Skin epidermis (tissue), 12 donors: ENCODE measurements around the gene RBP7.
"Not testable (repeated sequence)": the region's sequence is repeated elsewhere in the genome, so short reads cannot be mapped to it uniquely, and the experiment has no call there.

Experiments used
- H3K27ac ChIP-seq, 21 experiments: fragments of 200-600 bp; sonication (generic) in 11 of 21; one replicate each; pipeline ENCODE4 v1.5.0; 2020; ENCODE audit warnings: mild to moderate bottlenecking in 3 of 21, inconsistent platforms in 2 of 21, moderate library complexity in 2 of 21
- H3K4me3 ChIP-seq, 7 experiments: fragments of 200-600 bp; sonication (generic) in 2 of 7; one replicate each; pipeline ENCODE4 v1.5.0; 2020; ENCODE audit warnings: inconsistent platforms in 2 of 7, mild to moderate bottlenecking in 2 of 7, moderate library complexity in 1 of 7

RBP7 gene

DNA sequence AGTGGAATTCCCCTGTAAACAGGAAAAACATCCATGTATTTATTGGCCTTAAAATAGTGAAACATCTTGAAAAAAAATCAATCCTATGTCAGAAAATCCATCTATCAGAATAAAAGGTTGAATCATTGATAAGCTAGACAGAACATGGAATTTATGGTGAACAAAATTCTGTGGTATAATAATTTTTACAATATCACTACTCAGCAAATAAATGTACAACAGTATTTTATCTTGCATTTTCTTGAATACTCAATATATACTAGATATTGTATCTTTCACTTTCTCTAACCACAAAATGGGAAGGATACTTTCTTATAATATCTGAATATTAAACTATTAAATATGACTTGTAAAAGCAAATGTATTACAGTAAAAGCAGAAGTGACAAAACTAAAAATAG lies 30.0 kb downstream of the RBP7 start:
- H3K27ac ChIP-seq: no peak overlapping the region
- no peak overlapping the region for H3K4me3 ChIP-seq

DNA sequence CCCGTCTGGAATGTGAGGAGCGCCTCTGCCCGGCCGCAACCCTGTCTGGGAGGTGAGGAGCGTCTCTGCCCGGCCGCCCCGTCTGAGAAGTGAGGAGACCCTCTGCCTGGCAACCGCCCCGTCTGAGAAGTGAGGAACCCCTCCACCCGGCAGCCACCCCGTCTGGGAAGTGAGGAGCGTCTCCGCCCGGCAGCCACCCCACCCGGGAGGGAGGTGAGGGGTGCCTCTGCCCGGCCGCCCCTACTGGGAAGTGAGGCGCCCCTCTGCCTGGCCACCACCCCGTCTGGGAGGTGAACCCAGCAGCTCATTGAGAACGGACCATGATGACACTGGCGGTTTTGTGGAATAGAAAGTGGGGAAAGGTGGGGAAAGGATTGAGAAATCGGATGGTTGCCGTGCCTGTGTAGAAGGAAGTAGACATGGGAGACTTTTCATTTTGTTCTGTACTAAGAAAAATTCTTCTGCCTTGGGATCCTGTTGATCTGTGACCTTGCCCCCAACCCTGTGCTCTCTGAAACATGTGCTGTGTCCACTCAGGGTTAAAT lies 32.0 kb downstream of the RBP7 start:
- not testable (repeated sequence) for H3K4me3 ChIP-seq, H3K27ac ChIP-seq

DNA sequence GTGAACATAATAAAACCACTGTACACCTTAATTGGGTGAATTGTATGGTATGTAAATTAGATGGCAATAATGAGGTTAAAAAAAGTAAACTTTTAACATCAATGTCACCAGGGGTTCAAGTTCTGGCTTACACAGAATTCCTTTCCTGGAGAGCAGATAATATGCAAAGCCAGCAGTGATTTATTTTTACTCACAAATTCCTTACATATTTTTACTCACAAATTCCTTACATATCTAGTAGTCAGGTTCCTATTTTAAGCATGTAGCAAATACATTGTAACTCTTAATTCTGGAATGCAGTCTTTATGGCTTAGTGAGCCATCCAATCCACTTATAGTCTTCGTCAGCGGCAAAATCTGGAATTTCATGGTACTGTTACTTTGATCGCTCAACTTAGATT lies 34.4 kb downstream of the RBP7 start:
- no peak overlapping the region for H3K4me3 ChIP-seq

DNA sequence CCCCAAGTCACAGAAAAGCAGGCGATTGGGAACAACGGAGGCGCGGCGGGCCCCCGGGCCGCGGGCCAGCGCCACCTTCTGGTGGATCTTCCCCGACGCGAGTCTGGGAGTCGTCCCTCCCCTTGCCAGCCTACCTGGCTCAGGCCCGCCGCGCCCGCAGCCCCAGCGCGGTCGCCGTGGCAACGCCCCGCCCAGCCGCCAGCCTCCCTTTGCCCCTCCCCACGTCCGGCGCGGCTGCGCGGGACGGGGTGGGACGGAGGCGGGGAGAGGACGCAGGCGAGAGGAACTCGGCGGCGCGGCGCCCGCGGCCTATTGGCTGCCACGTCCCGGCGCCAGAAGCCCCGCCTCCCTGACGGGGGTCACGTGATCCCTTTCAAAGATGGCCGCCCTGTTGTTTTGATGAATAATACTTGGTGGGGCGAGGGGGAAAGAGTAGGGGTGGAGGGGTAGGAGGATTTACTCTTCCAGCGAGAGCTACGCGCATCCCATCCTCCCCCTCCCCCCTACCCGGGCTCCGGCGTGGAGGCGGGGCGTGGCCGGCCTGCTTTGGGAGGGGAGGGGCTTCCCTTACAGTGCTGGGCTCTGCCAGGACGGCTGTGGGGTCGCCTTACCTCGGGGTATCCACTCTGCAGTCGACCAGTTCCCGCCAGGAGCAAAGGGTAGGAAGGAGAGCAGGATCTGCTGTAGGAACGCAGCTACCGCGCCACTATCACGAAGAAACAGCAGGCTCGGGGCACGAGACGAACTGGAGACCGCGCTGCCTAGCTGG lies 35.7 kb downstream of the RBP7 start, which contains the start of gene UBE4B:
Gene UBE4B (plus strand): TSS at position 369 of the 769 bp plus-strand sequence. CDS start 713 bp downstream, outside the sequence.
- peak within 1 kb of the TSS; percentile 81 to 99 (median 94) for H3K27ac ChIP-seq
- peak within 1 kb of the TSS; percentile 65 to 99 (median 88) for H3K4me3 ChIP-seq

More for the DNA sequence above, 34.4 kb downstream of the RBP7 start:
- no peak overlapping the region for H3K27ac ChIP-seq

DNA sequence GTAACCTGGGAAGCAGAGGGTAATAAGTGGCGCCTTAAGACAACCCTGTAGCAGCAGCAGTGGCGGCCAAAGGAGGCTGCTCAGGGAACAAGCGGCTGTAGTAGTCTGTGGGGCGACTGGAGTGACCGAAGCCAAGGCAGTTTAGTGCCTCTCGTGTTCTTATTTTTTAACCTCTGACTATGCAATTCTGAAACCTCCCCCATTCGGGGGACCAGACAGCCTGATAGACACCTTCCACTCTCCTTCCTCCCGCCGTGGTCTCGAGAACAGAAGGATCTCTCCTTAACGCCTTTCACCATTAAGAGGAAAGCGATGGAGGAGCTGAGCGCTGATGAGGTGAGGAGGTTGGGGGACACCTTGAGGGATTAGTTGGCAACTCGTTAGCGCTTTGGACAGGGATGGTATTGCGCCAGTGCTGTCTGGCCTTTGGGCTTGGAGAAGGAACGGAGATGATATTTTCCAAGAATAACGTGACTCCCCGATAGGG lies 36.4 kb downstream of the RBP7 start:
- Histone ChIP-seq H3K27ac (peak overlapping the region; percentile 81 to 99 (median 94)), H3K4me3 (peak overlapping the region; percentile 65 to 99 (median 88))

DNA sequence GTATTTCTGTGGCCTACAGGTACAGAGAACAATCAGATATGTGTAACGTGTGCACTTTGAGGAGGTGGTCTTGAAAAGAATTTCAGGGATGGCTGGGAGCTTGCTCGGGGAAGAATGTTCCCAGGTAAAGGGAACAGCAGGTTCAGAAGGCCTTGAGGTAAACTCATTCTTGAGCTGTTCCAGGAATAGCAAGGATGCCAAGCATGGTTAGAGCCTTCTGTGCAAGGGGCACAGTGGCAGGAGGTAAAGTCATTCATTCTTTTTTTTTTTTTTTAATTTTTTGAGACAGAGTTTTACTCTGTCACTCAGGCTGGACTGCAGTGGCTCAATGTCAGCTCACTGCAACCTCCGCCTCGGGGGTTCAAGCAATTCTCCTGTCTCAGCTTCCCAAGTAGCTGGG lies 45.7 kb downstream of the RBP7 start:
- Histone ChIP-seq H3K27ac (peak overlapping the region in 1 of 21 experiments; percentile 36), H3K4me3 (no peak overlapping the region)

DNA sequence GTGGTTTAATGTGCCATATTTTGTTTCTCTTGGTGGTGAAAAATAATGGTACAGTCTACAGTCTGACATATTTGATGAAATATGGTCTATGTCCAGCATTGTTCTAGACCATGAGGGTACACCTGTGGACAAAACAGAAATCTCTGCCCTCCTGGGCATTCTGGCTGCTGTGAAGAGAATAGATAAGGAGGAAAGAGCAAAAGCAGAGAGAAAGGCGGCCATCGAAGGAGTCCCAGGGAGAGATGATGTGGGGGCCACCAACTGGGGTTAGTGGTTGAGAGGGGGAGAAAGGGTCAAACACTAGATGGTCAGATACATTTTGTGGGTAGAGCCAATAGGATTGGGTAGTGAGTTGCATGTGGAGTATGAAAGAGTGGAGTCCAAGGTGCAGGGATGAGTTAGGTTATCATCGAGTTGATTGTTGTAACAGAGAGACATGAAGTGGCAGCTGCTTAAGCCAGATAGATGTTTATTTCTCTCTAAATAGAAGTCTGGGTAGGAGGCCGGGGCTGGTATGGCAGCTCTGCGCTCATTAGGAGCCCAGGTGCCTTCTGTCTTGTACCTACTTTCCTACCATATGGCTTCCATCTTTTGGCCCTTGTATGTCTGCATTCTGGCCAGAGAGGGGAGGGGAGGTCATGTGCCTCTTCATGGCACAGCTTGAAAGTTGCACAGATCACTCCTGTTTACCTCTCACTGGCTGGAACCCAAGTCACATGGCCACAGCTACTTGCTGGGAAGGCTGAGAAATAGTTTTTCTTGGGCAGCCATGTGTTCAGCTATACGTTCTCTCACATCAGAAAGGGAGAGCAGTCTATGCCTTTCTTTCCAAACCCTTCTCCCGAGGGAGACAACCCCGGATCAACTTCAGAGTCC lies 48.7 kb downstream of the RBP7 start:
- H3K27ac ChIP-seq: peak overlapping the region in 15 of 21 experiments; percentile 4 to 70 (median 38)
- no peak overlapping the region for H3K4me3 ChIP-seq

DNA sequence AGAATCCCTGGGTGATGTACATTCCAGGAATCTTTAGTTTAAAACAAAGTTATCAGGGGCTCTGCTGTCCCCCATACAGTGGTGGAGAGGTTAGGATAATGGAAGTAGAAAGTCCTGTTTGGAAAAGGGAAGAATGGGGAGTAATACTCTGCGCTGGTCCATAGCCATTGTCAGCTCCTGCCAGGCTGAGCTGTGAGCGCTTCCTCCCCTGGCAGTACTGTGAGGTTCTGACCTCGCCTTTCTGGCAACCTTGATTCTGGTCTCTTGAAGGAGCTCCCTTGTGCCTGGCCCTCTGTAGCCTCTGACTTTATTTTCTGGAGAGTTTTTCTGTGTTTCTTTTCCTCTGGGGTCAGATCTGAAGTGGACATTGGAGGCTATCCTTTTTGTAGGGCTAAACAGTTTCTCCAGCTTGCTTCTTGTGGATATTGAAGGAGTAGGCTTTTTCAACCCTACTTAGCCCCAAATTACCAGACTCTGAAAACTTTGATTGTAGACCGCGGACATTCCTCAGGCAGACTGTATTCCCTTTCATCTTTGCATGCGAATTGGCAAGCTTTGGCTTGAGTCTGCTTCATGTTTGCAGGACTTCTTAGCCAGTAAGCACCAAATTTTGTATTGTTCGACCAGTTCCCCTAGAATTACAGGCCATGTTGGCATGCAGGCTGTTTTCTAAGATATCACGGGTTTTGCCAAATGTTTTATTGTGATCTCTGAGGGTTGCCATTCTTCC lies 49.5 kb downstream of the RBP7 start:
- Histone ChIP-seq H3K27ac (peak overlapping the region in 16 of 21 experiments; percentile 4 to 70 (median 37)), H3K4me3 (no peak overlapping the region)

DNA sequence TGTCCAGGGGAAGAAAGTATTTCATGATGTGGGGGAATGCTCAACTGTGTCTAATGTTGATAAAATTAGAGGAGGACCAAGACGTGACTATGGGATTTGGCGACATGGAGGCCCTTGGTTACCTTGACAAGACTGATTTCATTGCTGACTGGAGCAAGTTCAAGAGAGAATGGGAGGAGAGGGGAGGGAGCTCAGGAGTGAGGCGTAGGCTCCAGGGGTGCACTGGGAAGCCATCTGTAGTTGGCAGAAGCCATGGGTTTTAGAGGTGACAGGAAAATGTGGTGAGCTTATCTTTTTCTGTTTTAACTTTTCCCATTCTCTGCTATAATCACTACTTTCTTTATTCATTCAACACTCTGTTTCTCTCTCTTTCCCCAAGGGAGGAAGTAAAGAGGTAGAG lies 51.6 kb downstream of the RBP7 start:
- no peak overlapping the region for H3K4me3 ChIP-seq
- H3K27ac ChIP-seq: no peak overlapping the region

DNA sequence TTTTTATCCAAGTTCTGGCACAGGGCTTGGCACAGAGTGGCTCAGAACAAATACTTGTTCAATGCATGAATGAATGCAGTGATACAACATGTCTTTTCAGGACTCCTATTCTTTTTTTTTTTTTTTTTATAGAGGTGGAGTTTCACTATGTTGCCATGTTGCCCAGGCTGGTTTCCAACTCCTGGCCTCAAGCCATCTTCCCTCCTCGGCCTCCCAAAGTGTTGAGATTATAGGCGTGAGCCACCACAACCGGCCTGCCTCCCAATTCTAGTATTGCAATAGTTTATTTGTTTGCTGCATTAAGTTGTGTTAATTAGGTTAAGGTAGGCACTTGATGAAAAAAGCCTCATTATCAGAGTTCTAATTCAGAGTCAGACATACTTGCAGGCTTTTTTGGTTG lies 53.6 kb downstream of the RBP7 start:
- H3K4me3 ChIP-seq: no peak overlapping the region
- no peak overlapping the region for H3K27ac ChIP-seq

DNA sequence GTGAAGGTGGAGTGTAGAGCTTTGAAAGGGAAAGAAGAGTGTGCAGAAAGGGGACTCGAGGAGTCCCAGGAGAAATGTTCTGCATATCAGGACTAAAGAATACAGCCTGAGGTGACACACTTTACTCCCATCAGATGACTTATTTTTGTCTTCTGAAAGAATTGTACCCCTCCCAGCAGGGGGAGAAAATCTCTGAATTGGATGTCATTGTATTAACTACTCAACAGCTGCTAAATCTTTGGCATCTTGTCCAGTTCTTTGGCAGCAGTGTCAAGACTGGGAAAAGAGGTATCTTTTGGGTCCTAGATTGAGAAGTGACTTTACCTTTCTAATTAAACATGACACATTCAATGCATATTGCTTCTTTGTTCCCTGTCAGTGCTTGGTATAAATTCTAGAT lies 54.6 kb downstream of the RBP7 start:
- Histone ChIP-seq H3K27ac (no peak overlapping the region), H3K4me3 (no peak overlapping the region)

DNA sequence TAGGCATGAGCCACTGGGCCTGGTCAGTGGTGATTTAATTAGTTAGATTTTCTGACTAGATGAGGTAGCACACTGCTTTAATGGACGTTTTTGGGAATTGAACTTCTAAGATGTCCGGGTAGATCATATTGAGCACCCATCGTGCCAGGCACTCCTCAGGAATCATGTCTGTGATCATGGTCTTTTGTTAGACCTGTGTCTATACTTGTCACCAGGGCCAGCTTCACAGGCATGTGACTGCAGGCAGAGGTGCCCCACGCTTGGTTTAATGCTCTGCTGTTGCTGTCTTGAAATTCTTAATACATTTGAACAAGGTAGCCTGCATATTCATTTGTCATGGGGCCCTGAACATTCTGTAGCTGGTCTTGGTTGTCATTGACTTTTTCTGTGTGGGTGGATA lies 55.3 kb downstream of the RBP7 start:
- Histone ChIP-seq H3K27ac (no peak overlapping the region), H3K4me3 (no peak overlapping the region)

DNA sequence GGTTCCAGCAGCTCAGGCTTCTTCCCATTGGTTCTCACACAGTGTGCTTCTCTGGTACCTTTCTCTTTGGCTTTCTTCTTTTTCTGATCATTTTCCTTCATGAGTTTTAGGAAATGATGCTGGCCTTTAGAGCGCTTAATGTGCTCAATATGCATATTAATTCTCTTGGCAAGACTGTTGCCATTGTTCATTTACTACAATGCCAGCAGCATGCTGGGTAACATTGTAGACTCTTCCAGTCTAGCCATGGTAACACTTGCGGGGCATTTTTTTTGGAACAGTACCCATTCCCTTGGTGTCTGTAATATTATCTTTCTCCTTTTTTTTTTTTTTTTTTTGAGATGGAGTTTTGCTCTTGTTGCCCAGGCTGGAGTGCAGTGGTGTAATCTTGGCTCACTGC lies 57.4 kb downstream of the RBP7 start:
- H3K27ac ChIP-seq: no peak overlapping the region
- no peak overlapping the region for H3K4me3 ChIP-seq

DNA sequence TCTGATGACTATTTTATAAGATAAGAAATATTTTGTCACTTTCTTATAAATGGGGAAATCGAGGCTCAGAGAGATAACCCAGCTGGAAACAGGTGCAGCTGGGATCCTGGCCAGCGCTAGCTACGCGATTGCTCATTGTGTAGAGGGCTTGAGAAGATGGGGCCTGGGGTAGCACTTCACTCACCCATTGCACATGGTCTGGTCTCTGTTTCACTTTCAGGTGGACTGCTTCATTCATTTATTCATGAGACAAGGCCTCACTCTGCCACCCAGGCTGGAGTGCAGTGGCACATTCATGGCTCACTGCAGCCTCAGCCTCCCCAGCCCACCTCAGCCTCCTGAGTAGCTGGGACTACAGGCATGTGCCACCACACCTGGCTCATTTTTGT lies 59.6 kb downstream of the RBP7 start:
- peak overlapping the region in 7 of 21 experiments; percentile 22 to 52 (median 33) for H3K27ac ChIP-seq
- H3K4me3 ChIP-seq: no peak overlapping the region

DNA sequence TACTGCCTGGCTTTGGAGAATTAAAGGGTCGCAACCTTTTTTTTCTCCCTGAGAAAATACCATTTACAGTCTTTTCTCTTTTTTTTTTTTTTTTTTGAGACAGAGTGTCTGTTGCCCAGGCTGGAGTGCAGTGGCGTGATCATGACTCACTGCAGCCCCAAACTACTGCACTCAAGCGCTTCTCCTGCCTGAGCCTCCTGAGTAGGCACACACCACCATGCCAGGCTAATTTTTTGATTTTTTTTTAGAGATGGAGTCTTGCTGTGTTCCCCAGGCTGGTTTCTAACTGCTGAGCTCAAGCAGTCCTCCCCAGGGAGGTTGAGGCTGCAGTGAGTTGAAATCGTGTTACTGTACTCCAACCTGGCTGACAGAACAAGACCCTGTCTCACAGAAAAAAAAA lies 60.3 kb downstream of the RBP7 start:
- no peak overlapping the region for H3K4me3 ChIP-seq
- H3K27ac ChIP-seq: peak overlapping the region in 7 of 21 experiments; percentile 10 to 58 (median 35)

DNA sequence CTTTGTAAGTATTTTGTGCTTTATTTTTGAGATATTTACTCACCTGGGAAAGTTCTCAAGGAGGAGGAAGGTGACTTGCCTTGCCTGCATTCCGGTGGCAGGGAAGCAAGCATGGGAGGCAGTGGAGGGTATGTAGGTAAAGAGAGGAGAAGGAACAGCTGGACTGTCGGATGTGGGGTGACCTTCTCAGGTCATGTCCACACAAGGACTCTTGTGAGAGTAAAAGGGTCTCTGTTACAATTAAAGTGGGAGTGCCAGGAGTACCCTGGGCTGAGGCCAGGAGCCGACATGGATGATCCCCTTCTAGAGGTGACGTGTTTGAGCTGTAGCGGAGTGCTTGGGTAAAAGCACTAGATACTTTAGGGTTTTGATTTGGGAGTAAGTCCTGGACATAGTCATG lies 60.8 kb downstream of the RBP7 start:
- H3K27ac ChIP-seq: peak overlapping the region in 8 of 21 experiments; percentile 10 to 58 (median 30)

DNA sequence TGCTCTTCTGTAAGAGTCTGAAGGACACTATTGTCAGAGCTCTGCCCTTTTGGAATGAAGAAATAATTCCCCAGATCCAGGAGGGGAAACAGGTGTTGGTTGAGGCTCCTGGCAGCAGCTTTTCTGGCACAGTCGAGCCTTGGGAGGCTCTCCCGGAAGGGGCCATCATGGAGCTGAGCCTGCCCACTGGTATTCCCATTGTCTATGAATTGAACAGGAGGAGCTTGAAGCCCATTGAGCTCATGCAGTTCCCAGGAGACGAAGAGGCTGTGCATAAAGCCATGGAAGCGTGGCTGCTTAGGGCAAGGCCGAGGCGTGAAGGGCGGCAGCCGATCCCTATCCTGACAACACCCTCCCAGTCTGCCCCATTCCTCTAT lies 62.3 kb downstream of the RBP7 start:
- no peak overlapping the region for H3K4me3 ChIP-seq
- H3K27ac ChIP-seq: peak overlapping the region in 12 of 21 experiments; percentile 1 to 58 (median 32)

More for the DNA sequence above, 60.8 kb downstream of the RBP7 start:
- no peak overlapping the region for H3K4me3 ChIP-seq

DNA sequence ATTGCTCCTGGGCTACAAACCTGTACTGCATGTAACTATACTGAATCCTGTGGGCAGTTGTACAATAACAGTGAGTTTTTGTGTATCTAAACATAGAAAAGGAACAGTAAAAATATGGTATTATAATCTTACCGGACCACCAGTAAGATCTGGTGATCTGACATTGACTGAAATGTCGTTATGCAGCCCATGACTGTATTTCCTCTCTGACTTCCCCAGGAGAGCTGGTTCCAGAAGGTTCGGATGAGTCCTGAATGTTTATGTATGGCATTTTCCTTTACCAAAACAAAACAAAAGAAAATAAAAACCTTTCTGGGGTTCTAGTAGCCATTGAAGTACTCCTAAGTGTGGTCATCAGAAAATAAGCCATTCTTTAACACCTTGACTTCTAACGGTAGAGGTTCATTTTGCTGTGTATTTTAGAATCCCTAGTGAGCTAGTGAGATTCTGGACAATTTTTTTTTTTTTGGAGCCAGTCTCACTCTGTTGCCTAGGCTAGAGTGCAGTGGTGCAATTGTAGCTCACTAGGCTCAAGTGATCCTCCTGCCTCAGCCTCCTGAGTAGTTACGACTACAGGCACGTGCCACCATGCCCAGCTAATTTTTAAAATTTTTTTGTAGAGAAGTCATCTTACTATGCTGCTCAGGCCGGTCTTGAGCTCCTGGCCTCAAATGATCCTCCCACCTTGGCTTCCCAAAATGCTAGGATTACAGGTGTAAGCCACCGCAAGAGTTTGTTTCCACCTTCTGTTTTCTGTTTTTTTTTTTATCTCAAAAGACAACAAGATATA lies 63.5 kb downstream of the RBP7 start:
- Histone ChIP-seq H3K4me3 (no peak overlapping the region), H3K27ac (peak overlapping the region in 2 of 21 experiments; percentile 8 to 21)

DNA sequence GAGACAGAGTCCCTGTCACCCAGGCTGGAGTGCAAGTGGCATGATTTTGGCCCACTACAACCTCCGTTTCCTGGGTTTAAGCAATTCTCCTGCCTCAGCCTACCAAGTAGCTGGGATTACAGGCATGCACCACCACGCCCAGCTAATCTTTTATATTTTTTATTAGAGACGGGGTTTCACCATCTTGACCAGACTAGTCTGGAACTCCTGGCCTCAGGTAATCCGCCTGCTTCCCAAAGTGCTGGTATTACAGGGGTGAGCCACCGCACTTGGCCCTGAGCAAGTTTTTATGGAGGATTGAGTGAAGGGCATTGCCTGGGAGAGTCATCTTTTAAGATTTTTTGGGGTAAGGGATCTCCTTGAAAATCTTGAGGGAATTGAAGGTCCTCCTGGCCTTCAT lies 64.2 kb downstream of the RBP7 start:
- Histone ChIP-seq H3K27ac (no peak overlapping the region), H3K4me3 (no peak overlapping the region)
